PC-3 (cell line): ENCODE data around the gene TGM3.

Experiments
- CTCF ChIP-seq: fragments of 300-600 bp; sonication (generic); conservative IDR thresholded peaks from 2 replicates; pipeline ENCODE4 v1.5.1; 2017; ENCODE audit warnings: antibody characterized with exemption, low read depth, mild to moderate bottlenecking, low read length
- EZH2 ChIP-seq: fragments of 300-600 bp; sonication (generic); IDR thresholded peaks from one replicate; pipeline ENCODE4 v1.6.1; 2017; ENCODE audit warnings: antibody characterized with exemption, mild to moderate bottlenecking, low read length; ENCODE audit not compliant: unreplicated experiment
- EZH2phosphoT487 ChIP-seq: fragments of 300-600 bp; sonication (generic); IDR thresholded peaks from 2 replicates; pipeline ENCODE4 v1.6.1; 2018; ENCODE audit warnings: mild to moderate bottlenecking, antibody characterized with exemption, low read length, borderline replicate concordance

- TF ChIP-seq CTCF = no peak
- TF ChIP-seq EZH2phosphoT487 = no peak
- TF ChIP-seq EZH2 = no peak
Observed at GRCh38 chr20:2373098-2373497, 77.3 kb downstream of the TGM3 start.
